ENCODE data around the gene SPTLC3. TPM values are rescaled to one million over a fixed set of nuclear protein-coding genes. Genes with fewer than 3 reads are reported as not detected.

SPTLC3 gene
- total RNA-seq, 1 donor from 2014 or later, result 4.6 TPM

- Histone ChIP-seq H3K27me3 (no peaks in the 10 kb centered on the region), H3K4me1 (no peaks in the 10 kb centered on the region), H3K27ac (no peak overlapping the region), H3K9me3 (no peaks in the 10 kb centered on the region), H3K36me3 (no peaks in the 10 kb centered on the region), H3K4me3 (no peak overlapping the region)
- DNase-seq (ENCODE audit: low spot score in 2 of 2), result no peak
- TF ChIP-seq CTCF (IDR thresholded peaks at IDR 0.05), result no peak
- intact Hi-C loops (cut with DNase I), result no loop called here
These were observed 156.4 kb downstream of the SPTLC3 start for GRCh38 chr20:13165203-13165602.

- no peaks in the 10 kb centered on the region for H3K27me3 ChIP-seq
- no peaks in the 10 kb centered on the region for H3K4me1 ChIP-seq
- no peak for TF ChIP-seq CTCF (IDR thresholded peaks at IDR 0.05)
- DNase-seq (ENCODE audit: low spot score in 2 of 2), result no peak
- intact Hi-C loops (cut with DNase I), result no loop called here
- no peak overlapping the region for H3K4me3 ChIP-seq
- no peak overlapping the region for H3K27ac ChIP-seq
- H3K36me3 ChIP-seq, result no peaks in the 10 kb centered on the region
- no peaks in the 10 kb centered on the region for H3K9me3 ChIP-seq
These were observed 157.2 kb downstream of the SPTLC3 start for GRCh38 chr20:13166011-13166410.

DNA sequence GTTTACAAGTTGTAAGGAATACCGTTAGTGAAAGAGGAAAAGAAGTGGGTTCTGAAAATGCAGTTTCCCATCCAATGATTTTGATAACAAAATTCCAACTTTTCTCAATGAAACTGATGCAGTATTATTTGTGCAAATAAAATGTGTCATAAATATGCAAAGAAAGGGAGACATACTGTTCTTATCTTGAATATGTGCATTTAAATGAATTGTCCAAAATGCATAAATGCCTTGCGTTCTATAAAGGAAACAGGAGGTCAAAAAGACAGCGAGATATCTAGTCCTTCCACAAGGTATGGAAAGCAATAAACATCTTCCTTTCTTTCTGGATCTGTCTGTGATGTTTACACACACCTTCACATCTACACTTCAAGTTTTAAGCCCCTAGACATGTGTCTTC is 157.7 kb downstream of the SPTLC3 start:
- Histone ChIP-seq H3K36me3 (no peaks in the 10 kb centered on the region), H3K27ac (no peak overlapping the region), H3K27me3 (no peaks in the 10 kb centered on the region), H3K9me3 (no peaks in the 10 kb centered on the region), H3K4me3 (no peak overlapping the region), H3K4me1 (no peaks in the 10 kb centered on the region)
- intact Hi-C loops (cut with DNase I), result no loop called here
- DNase-seq (ENCODE audit: low spot score in 2 of 2), result no peak
- TF ChIP-seq CTCF (IDR thresholded peaks at IDR 0.05), result no peak

DNA sequence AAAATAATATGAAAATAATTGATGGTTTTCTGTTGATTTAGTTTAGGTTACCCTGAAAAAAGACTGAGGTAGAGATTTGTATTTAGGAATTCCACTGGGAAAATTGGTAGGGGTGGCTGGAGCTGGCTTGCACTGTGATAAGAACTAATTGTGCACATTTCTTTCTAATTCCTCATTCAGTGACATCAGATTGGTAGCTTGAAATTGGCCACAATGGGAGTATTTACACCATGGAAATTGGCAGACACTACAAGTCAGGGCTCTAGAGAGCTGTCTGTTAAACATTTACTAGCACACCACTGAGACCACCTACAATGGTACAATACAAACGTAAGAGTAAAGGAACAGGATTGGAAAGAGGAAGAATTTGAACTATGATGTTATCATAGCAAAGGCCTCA is 160.3 kb downstream of the SPTLC3 start:
- Histone ChIP-seq H3K4me1 (no peaks in the 10 kb centered on the region), H3K27me3 (no peaks in the 10 kb centered on the region), H3K36me3 (no peaks in the 10 kb centered on the region), H3K9me3 (no peaks in the 10 kb centered on the region), H3K4me3 (no peak overlapping the region), H3K27ac (no peak overlapping the region)
- intact Hi-C loops (cut with DNase I), result no loop called here
- TF ChIP-seq CTCF (IDR thresholded peaks at IDR 0.05), result no peak
- DNase-seq (ENCODE audit: low spot score in 2 of 2), result no peak

- no peak for DNase-seq (ENCODE audit: low spot score in 2 of 2)
- intact Hi-C loops (cut with DNase I), result no loop called here
- H3K4me1 ChIP-seq, result no peaks in the 10 kb centered on the region
- no peak overlapping the region for H3K4me3 ChIP-seq
- no peak overlapping the region for H3K27ac ChIP-seq
- TF ChIP-seq CTCF (IDR thresholded peaks at IDR 0.05), result no peak
- H3K36me3 ChIP-seq, result no peaks in the 10 kb centered on the region
- H3K27me3 ChIP-seq, result no peaks in the 10 kb centered on the region
- no peaks in the 10 kb centered on the region for H3K9me3 ChIP-seq
These were observed 162.0 kb downstream of the SPTLC3 start for GRCh38 chr20:13170771-13171170.

DNA sequence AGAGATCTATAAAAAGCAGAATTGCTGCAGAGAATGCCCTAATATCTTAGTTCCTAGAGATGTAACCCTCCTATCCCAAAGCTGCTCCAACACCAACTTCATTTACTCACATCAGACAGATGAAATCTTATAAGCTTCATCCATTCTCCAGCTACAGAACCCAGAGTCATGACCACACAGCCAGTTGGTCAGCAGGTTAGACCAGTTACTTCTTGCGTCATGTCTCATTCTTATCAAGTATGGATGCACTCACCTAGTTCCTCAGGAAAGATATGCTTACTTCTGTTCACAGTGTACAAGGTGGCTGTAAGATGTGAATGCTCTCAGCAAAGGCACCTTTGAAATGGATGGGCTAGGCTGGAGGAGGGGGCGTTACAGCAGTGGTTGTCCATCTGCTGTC is 164.4 kb downstream of the SPTLC3 start:
- Histone ChIP-seq H3K27me3 (no peaks in the 10 kb centered on the region), H3K4me3 (no peak overlapping the region), H3K4me1 (no peaks in the 10 kb centered on the region), H3K27ac (no peak overlapping the region), H3K36me3 (no peaks in the 10 kb centered on the region), H3K9me3 (no peaks in the 10 kb centered on the region)
- no peak for DNase-seq (ENCODE audit: low spot score in 2 of 2)
- TF ChIP-seq CTCF (IDR thresholded peaks at IDR 0.05), result no peak
- intact Hi-C loops (cut with DNase I), result no loop called here

Measured in ascending aorta (tissue), 2 donors.